NCI-H524 (cell line): ENCODE results near the gene FA2H.
A peak's percentile ranks its signal among the peaks of the same experiment; 100 is the strongest.
"Not testable (repeated sequence)": the region's sequence is repeated elsewhere in the genome, so short reads cannot be mapped to it uniquely, and the experiment has no call there.

Experiments
- DNase-seq, 2 experiments: peaks; one replicate each; lab custom pipeline; 2025; lab: John Stamatoyannopoulos, UW

Gene FA2H

GRCh38 chr16:74682556-74682955 is 92.1 kb downstream of the FA2H start:
- DNase-seq: no peak

- no peak for DNase-seq
Measured at GRCh38 chr16:74680681-74681080, 93.9 kb downstream of the FA2H start.

GRCh38 chr16:74679983-74680382 is 94.6 kb downstream of the FA2H start:
- no peak for DNase-seq

- DNase-seq: no peak
Measured at GRCh38 chr16:74677868-74678267, 96.8 kb downstream of the FA2H start.

GRCh38 chr16:74673876-74674275 is 100.7 kb downstream of the FA2H start:
- no peak for DNase-seq

GRCh38 chr16:74668877-74669276 is 105.7 kb downstream of the FA2H start:
- not testable (repeated sequence) for DNase-seq

GRCh38 chr16:74667255-74667700 is 107.3 kb downstream of the FA2H start:
- peak; percentile 18 to 43 for DNase-seq

GRCh38 chr16:74666425-74667254 is 108.0 kb downstream of the FA2H start, which contains the start of gene RFWD3:
Gene RFWD3 (minus strand): TSS chr16:74666877. CDS start chr16:74661449, 5,428 bp downstream.
- peak; percentile 98 to 99 for DNase-seq

- no peak for DNase-seq
Measured at GRCh38 chr16:74666010-74666421, 108.6 kb downstream of the FA2H start.
